ENCODE data around the gene ANAPC2.

Gene ANAPC2

DNA sequence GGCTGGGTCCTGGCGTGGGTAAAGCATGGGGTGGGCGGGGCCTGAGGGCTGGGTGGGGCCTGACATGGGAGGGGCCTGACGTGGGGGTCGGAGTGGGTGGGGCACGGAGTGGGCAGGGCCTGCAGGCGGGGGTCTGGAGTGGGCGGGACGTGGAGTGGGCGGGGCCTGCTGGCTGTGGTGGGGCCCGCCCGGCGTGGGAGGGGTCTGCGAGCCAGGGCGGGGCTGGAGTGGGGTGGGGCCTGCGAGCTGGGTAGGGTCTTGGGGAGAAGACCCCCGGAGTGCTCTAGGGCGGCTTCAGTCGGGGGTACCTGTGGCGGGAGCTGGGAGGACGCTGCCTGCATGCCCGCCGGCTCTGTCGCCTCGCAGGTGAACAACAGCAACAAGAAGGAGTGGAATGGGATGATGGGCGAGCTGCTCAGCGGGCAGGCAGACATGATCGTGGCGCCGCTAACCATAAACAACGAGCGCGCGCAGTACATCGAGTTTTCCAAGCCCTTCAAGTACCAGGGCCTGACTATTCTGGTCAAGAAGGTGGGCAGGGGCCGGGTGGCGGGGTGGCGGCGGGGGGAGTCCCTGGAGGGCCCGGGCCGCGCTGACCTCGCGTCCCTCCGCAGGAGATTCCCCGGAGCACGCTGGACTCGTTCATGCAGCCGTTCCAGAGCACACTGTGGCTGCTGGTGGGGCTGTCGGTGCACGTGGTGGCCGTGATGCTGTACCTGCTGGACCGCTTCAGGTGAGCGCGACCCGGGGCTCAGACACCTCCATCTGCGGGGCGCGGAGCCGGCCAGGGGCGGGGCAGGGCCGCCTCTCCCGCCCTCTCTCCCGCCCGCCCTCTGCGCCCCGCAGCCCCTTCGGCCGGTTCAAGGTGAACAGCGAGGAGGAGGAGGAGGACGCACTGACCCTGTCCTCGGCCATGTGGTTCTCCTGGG is 26.5 kb downstream of the ANAPC2 start:
- H3K36me3 Mint-ChIP-seq (ENCODE audit: low read depth): no peaks in the 10 kb centered on the region
- DNase-seq (no peak), ATAC-seq (no peak)
- peaks cover 11% of the 10 kb centered on the region for H3K4me1 Mint-ChIP-seq
- no peak overlapping the region for H3K27ac Mint-ChIP-seq
- no peak overlapping the region for H3K4me3 Mint-ChIP-seq
- H3K27me3 Mint-ChIP-seq: peaks cover 58% of the 10 kb centered on the region
- no peaks in the 10 kb centered on the region for H3K9me3 Mint-ChIP-seq

DNA sequence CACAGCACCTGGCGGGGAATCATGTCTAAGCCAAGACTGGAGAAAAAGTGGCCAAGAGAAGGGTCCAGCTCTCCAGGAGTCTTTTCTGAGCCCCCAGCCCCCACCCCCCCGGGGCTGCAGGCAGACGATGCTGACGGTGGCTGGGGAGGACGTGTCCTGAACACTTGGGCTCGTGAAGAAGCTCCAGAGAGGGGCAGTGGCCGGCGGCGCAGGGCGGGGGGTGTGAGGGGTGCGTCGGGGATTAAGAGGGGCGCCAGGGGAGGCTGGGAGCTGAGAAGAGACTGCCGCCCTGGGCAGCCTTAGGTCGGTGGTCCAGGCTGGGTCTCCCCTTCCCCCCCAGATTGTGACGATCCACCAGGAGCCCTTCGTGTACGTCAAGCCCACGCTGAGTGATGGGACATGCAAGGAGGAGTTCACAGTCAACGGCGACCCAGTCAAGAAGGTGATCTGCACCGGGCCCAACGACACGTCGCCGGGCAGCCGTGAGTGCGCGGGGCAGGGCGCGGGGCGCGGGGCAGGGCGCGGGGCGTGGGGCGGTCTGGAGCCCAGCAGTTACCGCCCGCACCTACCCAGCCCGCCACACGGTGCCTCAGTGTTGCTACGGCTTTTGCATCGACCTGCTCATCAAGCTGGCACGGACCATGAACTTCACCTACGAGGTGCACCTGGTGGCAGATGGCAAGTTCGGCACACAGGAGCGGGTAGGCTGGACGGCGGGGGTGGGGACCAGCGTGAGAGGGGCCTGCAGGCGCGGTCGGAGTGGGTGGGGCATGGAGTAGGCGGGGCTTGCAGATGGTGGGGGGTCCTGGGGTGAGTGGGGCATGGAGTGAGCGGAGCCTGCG is 27.4 kb downstream of the ANAPC2 start:
- H3K4me3 Mint-ChIP-seq: no peak overlapping the region
- DNase-seq (no peak), ATAC-seq (no peak)
- H3K27ac Mint-ChIP-seq: no peak overlapping the region
- H3K27me3 Mint-ChIP-seq: peaks cover 53% of the 10 kb centered on the region
- H3K9me3 Mint-ChIP-seq: no peaks in the 10 kb centered on the region
- H3K36me3 Mint-ChIP-seq (ENCODE audit: low read depth): no peaks in the 10 kb centered on the region
- peaks cover 13% of the 10 kb centered on the region for H3K4me1 Mint-ChIP-seq

DNA sequence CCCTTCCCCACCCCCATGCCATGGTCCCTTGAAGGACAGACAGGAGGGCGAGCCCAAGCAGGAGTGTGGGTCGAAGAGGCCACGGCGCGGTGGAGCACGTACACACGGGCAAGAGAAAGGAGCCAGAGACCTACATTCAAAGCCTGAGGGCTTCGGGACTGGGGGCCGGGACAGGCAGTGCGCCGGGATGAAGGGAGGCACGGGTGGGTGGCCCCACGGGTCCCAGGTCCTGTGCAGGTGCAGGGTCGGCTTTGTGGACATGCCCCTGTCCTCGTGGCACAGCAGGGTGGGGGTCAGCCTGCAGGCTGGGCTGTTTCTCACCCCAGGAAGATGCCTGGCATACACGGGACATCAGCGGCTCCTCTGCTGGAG is 28.3 kb downstream of the ANAPC2 start:
- peaks cover 13% of the 10 kb centered on the region for H3K4me1 Mint-ChIP-seq
- H3K27me3 Mint-ChIP-seq: peaks cover 51% of the 10 kb centered on the region
- DNase-seq: no peak
- no peaks in the 10 kb centered on the region for H3K36me3 Mint-ChIP-seq (ENCODE audit: low read depth)
- ATAC-seq: no peak
- no peak overlapping the region for H3K27ac Mint-ChIP-seq
- H3K9me3 Mint-ChIP-seq: no peaks in the 10 kb centered on the region
- H3K4me3 Mint-ChIP-seq: no peak overlapping the region

DNA sequence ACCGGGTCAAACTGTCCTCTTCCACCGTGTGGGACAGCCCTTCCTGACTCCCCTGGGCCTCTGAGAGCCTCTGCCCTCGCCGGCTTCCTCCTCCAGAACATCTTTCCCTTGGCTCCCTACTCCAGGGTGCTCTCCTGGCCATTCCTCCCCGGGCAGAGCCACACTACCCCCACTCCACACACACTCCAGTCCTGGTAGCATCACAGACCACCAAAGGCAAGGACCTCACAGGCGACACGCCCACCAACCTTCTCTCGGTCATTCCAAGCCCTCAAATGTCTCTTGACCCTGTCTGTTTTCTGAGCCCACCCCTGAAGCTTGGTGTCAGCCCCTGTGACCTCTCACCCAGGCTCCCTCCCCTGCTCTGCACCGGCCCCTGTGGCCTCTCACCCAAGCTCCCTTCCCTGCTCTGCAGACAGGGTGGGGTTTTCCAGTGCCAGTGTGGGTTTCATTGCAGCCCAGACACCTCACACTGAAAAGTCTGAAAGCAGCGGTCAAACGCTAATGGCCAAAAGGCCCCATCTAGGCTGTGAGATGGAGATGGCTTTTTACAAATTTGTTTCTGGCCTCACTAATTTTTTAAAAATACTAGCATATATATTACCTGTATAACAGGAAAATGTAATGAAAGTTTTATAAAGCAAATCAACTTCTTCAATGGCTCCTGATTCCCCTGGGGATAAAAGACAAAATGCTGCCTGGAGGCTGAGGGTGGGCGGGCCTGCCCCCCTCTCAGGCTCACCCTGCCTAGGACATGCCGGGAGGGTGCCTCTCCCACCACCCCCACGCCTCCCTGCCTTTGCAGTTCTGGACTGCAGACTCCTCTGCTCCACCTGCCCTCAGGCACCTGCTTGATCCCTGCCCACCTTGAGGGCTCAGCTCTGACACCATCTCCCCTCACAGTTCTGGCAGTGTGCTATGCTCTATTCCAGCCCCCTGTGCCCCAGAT is 29.0 kb downstream of the ANAPC2 start:
- no peaks in the 10 kb centered on the region for H3K36me3 Mint-ChIP-seq (ENCODE audit: low read depth)
- DNase-seq: no peak
- H3K4me3 Mint-ChIP-seq: no peak overlapping the region
- H3K27ac Mint-ChIP-seq: no peak overlapping the region
- H3K27me3 Mint-ChIP-seq: peaks cover 50% of the 10 kb centered on the region
- H3K4me1 Mint-ChIP-seq: peaks cover 13% of the 10 kb centered on the region
- ATAC-seq: no peak
- H3K9me3 Mint-ChIP-seq: no peaks in the 10 kb centered on the region

DNA sequence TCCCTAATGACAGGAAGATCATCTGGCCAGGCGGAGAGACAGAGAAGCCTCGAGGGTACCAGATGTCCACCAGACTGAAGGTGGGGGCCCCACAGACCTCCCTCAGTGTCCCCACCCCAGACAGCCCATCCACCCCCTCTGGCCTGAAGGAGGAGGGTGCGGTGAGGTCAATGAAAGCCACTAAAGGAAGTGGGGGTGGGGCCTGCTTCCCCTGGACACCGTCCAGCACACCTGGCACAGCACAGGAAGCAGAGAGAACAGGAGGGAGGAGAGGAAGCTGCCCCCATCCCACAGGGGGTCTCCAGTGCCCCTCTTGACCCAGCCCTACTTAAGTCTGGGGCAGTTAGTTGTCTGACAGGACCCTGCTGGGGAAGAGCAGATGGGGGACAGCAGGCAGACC is 29.7 kb downstream of the ANAPC2 start:
- no peak overlapping the region for H3K27ac Mint-ChIP-seq
- H3K27me3 Mint-ChIP-seq: peaks cover 46% of the 10 kb centered on the region
- no peak overlapping the region for H3K4me3 Mint-ChIP-seq
- H3K9me3 Mint-ChIP-seq: no peaks in the 10 kb centered on the region
- no peak for ATAC-seq
- peaks cover 13% of the 10 kb centered on the region for H3K4me1 Mint-ChIP-seq
- no peaks in the 10 kb centered on the region for H3K36me3 Mint-ChIP-seq (ENCODE audit: low read depth)
- DNase-seq: no peak

DNA sequence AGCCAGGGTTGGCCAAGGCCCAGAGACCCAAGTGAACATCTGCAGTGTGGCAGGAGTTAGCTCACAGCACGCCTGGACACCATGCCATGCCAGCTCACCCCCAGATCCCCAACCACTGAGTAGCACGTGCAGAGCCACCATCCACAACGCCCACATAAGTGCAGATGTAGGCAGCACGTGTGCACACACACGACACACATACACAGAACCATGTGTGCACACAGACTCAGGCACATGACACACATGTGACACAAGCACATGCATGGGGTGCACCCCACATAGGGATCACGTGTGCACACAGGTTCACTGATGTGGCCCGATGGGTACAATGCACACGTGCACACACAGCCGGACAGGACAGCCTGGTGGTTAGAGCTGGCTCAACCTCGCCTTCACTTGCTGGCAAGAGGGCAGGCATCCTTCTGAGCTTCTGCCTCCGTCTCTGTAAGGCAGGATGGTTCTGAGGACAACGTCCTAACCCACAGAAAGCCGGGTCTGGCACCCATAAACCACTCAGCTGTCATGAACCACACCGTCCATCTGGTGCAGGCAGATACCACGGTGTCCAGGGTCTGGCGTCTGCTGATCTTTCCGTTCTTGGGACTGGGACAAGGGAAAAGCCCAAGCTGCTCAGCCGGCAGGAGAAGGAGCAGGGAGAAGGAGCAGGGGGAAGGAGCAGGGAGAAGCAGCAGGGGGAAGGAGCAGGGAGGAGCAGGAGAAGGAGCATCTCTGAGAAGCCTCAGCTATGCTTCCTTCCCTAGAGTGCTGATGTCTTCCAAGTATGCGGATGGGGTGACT is 30.5 kb downstream of the ANAPC2 start:
- Mint-ChIP-seq H3K27ac (no peak overlapping the region), H3K4me1 (peaks cover 12% of the 10 kb centered on the region), H3K36me3 (ENCODE audit: low read depth) (no peaks in the 10 kb centered on the region), H3K9me3 (no peaks in the 10 kb centered on the region), H3K27me3 (peaks cover 43% of the 10 kb centered on the region), H3K4me3 (no peak overlapping the region)
- no peak for ATAC-seq
- no peak for DNase-seq

DNA sequence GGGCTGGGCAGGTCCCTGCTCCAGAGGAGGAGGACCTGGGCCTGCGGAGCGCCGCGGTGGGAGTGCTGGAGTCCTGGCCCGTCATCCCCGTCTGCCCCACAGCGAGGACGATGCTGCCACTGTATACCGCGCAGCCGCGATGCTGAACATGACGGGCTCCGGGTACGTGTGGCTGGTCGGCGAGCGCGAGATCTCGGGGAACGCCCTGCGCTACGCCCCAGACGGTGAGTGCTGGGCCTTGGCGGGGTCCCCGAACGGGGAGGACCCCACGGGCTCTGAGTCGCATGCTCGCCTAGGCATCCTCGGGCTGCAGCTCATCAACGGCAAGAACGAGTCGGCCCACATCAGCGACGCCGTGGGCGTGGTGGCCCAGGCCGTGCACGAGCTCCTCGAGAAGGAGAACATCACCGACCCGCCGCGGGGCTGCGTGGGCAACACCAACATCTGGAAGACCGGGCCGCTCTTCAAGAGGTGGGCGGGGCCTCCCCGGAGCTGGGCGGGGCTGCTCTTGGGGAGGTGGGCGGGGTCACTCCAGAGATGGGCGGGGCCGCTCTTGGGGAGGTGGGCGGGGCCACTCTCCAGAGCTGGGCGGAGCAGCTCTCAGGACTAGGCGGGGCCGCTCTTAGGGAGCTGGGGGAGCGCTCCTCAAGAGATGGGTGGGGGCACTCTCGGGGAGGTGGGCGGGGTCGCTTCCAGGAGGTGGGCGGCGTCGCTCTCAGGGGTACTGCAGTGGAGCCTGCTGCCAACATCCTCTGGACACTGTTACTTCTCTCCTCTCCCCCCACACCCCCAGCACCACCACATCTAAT is 31.6 kb downstream of the ANAPC2 start:
- H3K36me3 Mint-ChIP-seq (ENCODE audit: low read depth): no peaks in the 10 kb centered on the region
- DNase-seq: peak; percentile 69
- H3K4me3 Mint-ChIP-seq: peak overlapping the region; percentile 38

DNA sequence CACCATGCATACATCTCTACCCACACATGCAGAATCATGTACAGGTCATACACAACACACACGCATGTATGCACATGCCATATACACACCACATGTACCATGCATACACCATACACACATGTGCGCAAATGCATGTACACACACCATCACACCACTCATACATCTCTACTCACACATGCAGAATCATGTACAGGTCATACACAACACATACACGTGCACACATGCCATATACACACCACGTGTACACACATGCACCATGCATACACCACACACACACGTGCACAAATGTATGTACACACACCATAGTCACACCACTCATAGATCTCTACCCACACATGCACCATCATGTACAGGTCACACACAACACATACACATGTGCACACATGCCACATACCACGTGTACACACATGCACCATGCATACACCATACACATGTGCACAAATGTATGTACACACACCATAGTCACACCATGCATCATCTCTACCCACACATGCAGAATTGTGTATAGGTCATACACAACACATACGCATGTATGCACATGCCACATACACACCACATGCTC is 35.4 kb downstream of the ANAPC2 start:
- Mint-ChIP-seq H3K9me3 (no peaks in the 10 kb centered on the region), H3K36me3 (ENCODE audit: low read depth) (no peaks in the 10 kb centered on the region), H3K4me1 (peaks cover 12% of the 10 kb centered on the region), H3K27me3 (peaks cover 16% of the 10 kb centered on the region), H3K27ac (no peak overlapping the region), H3K4me3 (no peak overlapping the region)
- no peak for DNase-seq
- no peak for ATAC-seq

More for the DNA sequence above, 31.6 kb downstream of the ANAPC2 start:
- H3K4me1 Mint-ChIP-seq: peaks cover 12% of the 10 kb centered on the region
- no peak overlapping the region for H3K27ac Mint-ChIP-seq
- peaks cover 40% of the 10 kb centered on the region for H3K27me3 Mint-ChIP-seq
- no peaks in the 10 kb centered on the region for H3K9me3 Mint-ChIP-seq
- peak; percentile 56 for ATAC-seq

DNA sequence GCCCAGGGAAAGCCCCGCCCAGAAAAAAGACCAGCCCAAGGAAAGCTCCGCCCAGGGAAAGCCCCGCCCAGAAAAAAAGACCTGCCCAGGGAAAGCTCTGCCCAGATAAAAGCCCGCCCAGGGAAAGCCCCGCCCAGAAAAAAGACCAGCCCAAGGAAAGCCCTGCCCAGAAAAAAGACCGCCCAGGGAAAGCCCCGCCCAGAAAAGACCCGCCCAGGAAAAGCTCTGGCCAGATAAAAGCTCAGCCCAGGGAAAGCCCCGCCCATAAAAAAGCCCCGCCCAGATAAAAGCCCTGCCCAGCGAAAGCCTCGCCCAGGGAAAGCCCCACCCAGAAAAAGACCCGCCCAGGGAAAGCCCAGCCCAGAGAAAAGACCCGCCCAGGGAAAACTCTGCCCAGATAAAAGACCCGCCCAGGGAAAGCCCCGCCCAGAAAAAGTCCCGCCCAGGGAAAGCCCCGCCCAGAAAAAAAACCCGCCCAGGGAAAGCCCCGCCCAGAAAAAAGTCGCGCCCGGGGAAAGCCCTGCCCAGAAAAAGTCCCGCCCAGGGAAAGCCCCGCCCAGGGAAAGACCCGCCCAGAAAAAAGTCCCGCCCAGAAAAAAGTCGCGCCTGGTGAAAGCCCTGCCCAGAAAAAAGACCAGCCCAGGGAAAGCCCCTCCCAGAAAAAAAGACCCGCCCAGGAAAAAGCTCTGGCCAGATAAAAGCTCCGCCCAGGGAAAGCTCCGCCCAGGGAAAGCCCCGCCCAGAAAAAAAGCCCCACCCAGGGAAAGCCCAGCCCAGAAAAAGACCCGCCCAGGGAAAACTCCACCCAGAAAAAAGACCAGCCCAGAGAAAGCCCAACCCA is 37.5 kb downstream of the ANAPC2 start:
- Mint-ChIP-seq H3K9me3 (no peaks in the 10 kb centered on the region), H3K4me1 (peaks cover 8% of the 10 kb centered on the region), H3K4me3 (no peak overlapping the region), H3K36me3 (ENCODE audit: low read depth) (no peaks in the 10 kb centered on the region), H3K27me3 (peaks cover 16% of the 10 kb centered on the region), H3K27ac (no peak overlapping the region)
- peak; percentile 75 for DNase-seq
- ATAC-seq: peak; percentile 31

DNA sequence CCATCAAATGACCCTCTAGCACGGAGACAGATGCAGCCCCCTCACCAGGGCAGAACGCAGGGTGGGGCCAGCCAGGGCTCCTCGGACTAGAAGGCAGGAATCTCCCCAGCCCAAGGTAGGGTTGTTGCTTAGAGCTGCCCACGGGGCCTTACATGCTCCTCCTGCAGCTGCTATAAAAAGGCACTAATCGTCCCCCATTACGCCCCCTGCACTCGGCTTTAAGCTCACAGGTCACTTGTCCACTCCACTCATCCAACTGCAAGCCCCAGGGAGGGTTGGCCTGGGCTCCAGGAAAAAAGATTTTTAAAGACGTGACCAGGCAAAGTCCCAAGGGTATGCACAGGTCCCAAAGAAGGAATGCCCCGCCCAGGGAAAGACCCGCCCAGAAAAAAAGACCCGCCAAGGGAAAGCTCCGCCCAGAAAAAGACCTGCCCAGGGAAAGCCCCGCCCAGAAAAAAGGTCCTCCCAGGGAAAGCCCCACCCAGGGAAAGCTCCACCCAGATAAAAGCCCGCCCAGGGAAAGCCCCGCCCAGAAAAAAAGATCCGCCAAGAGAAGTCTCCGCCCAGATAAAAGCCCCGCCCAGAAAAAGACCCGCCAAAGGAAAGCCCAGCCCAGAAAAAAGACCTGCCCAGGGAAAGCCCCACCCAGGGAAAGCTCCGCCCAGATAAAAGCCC is 38.3 kb downstream of the ANAPC2 start:
- DNase-seq (peak; percentile 59), ATAC-seq (no peak)
- Mint-ChIP-seq H3K36me3 (ENCODE audit: low read depth) (no peaks in the 10 kb centered on the region), H3K4me3 (no peak overlapping the region), H3K9me3 (no peaks in the 10 kb centered on the region), H3K27me3 (peaks cover 13% of the 10 kb centered on the region), H3K4me1 (peaks cover 8% of the 10 kb centered on the region), H3K27ac (no peak overlapping the region)

DNA sequence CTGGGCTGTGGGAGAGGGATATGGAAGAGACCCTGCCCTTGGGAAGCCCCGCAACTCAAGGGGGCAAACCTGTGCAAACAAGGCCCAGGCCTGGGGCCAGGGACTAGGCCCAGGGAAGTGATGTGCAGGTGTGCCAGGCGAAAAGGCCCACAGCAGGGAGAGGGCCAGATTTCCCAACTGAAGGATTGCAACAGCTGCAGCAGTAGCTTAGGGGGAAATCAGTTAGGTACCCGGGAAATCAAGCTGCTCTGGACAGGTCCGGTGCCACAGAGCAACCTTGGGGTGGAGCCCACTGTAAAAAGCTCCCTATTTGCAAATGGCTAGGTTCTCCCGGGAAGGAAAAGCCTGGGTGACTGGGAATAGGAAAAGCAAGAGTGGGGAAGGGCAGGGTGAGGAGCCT is 39.0 kb downstream of the ANAPC2 start:
- no peak for ATAC-seq
- H3K27ac Mint-ChIP-seq: no peak overlapping the region
- no peak overlapping the region for H3K4me3 Mint-ChIP-seq
- H3K36me3 Mint-ChIP-seq (ENCODE audit: low read depth): no peaks in the 10 kb centered on the region
- no peaks in the 10 kb centered on the region for H3K9me3 Mint-ChIP-seq
- H3K4me1 Mint-ChIP-seq: peaks cover 8% of the 10 kb centered on the region
- DNase-seq: no peak
- H3K27me3 Mint-ChIP-seq: peaks cover 10% of the 10 kb centered on the region

DNA sequence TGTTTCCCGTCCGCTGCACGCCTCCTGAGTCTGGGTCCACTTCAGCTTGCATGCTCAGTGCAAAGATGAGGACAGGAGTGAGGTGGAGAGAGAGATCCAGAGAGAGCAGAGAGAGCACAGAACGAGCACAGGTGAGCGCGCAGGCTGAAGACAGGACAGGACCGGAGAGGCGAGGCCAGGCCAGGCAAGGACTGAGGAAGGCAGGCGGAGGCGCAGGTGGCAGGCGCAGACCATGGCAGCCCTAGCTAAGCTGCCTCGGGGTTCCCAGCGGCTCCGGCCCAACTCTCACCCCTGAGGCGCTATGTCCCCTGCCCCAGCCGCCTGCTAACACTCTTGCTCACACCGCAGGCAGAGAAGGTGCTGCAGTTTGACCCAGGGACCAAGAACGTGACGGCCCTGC is 39.7 kb downstream of the ANAPC2 start:
- H3K9me3 Mint-ChIP-seq: no peaks in the 10 kb centered on the region
- peaks cover 13% of the 10 kb centered on the region for H3K27me3 Mint-ChIP-seq
- ATAC-seq (no peak), DNase-seq (no peak)
- H3K4me1 Mint-ChIP-seq: peaks cover 8% of the 10 kb centered on the region
- no peak overlapping the region for H3K27ac Mint-ChIP-seq
- no peaks in the 10 kb centered on the region for H3K36me3 Mint-ChIP-seq (ENCODE audit: low read depth)
- H3K4me3 Mint-ChIP-seq: no peak overlapping the region
